ENCODE data around the gene CSMD2.
"Not testable (repeated sequence)": the region's sequence is repeated elsewhere in the genome, so short reads cannot be mapped to it uniquely, and the experiment has no call there.

CSMD2 gene

GRCh38 chr1:34164771-34165391 is at the start of gene CSMD2:
Gene CSMD2 (minus strand): TSS chr1:34165230. CDS start chr1:34165097, 133 bp downstream.
- Histone ChIP-seq H3K27ac (no peak within 1 kb of the TSS), H3K9me3 (no peaks in the 10 kb centered on the region), H3K4me1 (peaks cover 41% of the 10 kb centered on the region), H3K4me3 (peak within 1 kb of the TSS; percentile 69), H3K36me3 (no peaks in the 10 kb centered on the region), H3K4me2 (peak within 1 kb of the TSS; percentile 99), H3K27me3 (peaks cover 87% of the 10 kb centered on the region), H3K9ac (no peak within 1 kb of the TSS; the same call in 1 of the 2 replicates), H4K20me1 (peaks cover 10% of the 10 kb centered on the region)
- TF ChIP-seq Cebpa-rat (IDR thresholded peaks at IDR 0.05): no peak

GRCh38 chr1:34213956-34214355 is 48.9 kb upstream of the CSMD2 start:
- no peaks in the 10 kb centered on the region for H3K4me1 ChIP-seq
- no peaks in the 10 kb centered on the region for H4K20me1 ChIP-seq
- no peak overlapping the region for H3K27ac ChIP-seq
- no peaks in the 10 kb centered on the region for H3K36me3 ChIP-seq
- H3K27me3 ChIP-seq: no peaks in the 10 kb centered on the region
- no peaks in the 10 kb centered on the region for H3K9me3 ChIP-seq
- no peak overlapping the region for H3K4me3 ChIP-seq
- no peak for TF ChIP-seq Cebpa-rat (IDR thresholded peaks at IDR 0.05)
- no peak overlapping the region for H3K4me2 ChIP-seq
- H3K9ac ChIP-seq: no peak overlapping the region

GRCh38 chr1:34212673-34213072 is 47.6 kb upstream of the CSMD2 start:
- no peaks in the 10 kb centered on the region for H3K9me3 ChIP-seq
- no peak overlapping the region for H3K9ac ChIP-seq
- no peak overlapping the region for H3K4me2 ChIP-seq
- no peak for TF ChIP-seq Cebpa-rat (IDR thresholded peaks at IDR 0.05)
- no peaks in the 10 kb centered on the region for H3K4me1 ChIP-seq
- H3K36me3 ChIP-seq: no peaks in the 10 kb centered on the region
- no peak overlapping the region for H3K27ac ChIP-seq
- no peak overlapping the region for H3K4me3 ChIP-seq
- H3K27me3 ChIP-seq: no peaks in the 10 kb centered on the region
- no peaks in the 10 kb centered on the region for H4K20me1 ChIP-seq

DNA sequence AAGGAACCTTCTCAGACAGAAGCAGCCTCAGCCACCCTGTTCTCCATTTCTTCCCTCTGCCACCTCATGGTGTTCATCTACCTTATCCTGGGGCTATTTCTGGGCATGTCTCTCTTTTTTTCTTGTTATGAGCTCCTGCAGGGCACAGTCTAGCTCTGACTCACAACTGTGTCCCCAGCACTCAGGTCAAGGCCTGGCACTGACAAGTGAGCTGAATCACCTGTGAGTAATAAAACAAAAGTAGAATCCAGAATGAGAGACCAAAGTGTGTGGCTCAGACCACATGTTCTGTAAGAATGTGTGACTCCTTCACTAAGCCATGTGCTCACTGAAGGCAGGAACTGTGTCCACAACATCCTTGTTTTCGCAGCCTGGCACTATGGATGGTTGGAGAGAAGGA is 34.9 kb upstream of the CSMD2 start:
- no peaks in the 10 kb centered on the region for H3K9me3 ChIP-seq
- no peaks in the 10 kb centered on the region for H3K27me3 ChIP-seq
- H3K4me2 ChIP-seq: no peak overlapping the region
- H3K36me3 ChIP-seq: no peaks in the 10 kb centered on the region
- H3K4me1 ChIP-seq: peaks cover 12% of the 10 kb centered on the region
- no peak overlapping the region for H3K9ac ChIP-seq
- TF ChIP-seq Cebpa-rat (IDR thresholded peaks at IDR 0.05): no peak
- H3K4me3 ChIP-seq: no peak overlapping the region
- no peaks in the 10 kb centered on the region for H4K20me1 ChIP-seq
- no peak overlapping the region for H3K27ac ChIP-seq

- peaks cover 15% of the 10 kb centered on the region; the same call in 1 of the 2 replicates for H3K9me3 ChIP-seq
- peaks cover 15% of the 10 kb centered on the region for H3K4me1 ChIP-seq
- H3K4me2 ChIP-seq: no peak overlapping the region
- no peaks in the 10 kb centered on the region for H4K20me1 ChIP-seq
- H3K27ac ChIP-seq: no peak overlapping the region
- TF ChIP-seq Cebpa-rat (IDR thresholded peaks at IDR 0.05): no peak
- no peaks in the 10 kb centered on the region for H3K36me3 ChIP-seq
- no peak overlapping the region for H3K9ac ChIP-seq
- H3K4me3 ChIP-seq: no peak overlapping the region
- no peaks in the 10 kb centered on the region for H3K27me3 ChIP-seq
These were observed 27.6 kb upstream of the CSMD2 start for GRCh38 chr1:34192621-34193020.

DNA sequence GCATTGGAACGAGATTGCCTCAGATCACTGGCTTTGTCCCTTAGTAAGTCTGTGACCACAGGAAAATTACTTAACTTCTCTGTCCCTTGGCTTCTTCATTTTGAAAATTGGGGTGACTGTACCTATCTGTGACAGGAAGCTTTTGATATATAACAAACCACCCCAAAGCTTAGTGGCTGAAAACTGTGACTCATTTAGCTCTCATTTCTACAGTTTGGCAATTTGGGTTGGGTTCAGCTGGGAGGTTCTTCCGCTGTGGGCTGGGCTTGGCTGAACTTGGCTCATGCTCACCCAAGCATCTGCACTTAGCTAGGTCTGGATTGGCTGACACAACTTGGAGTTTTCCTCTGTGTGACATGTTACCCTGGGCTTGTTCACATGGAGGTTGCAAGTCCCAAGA is 25.7 kb upstream of the CSMD2 start:
- Histone ChIP-seq H3K4me2 (no peak overlapping the region), H3K4me1 (peaks cover 11% of the 10 kb centered on the region), H3K9ac (no peak overlapping the region), H3K27ac (no peak overlapping the region), H4K20me1 (no peaks in the 10 kb centered on the region), H3K36me3 (no peaks in the 10 kb centered on the region), H3K27me3 (no peaks in the 10 kb centered on the region), H3K9me3 (peaks cover 15% of the 10 kb centered on the region; the same call in 1 of the 2 replicates), H3K4me3 (no peak overlapping the region)
- TF ChIP-seq Cebpa-rat (IDR thresholded peaks at IDR 0.05): no peak

GRCh38 chr1:34188985-34189384 is 24.0 kb upstream of the CSMD2 start:
- no peaks in the 10 kb centered on the region for H3K4me1 ChIP-seq
- H3K4me3 ChIP-seq: no peak overlapping the region

DNA sequence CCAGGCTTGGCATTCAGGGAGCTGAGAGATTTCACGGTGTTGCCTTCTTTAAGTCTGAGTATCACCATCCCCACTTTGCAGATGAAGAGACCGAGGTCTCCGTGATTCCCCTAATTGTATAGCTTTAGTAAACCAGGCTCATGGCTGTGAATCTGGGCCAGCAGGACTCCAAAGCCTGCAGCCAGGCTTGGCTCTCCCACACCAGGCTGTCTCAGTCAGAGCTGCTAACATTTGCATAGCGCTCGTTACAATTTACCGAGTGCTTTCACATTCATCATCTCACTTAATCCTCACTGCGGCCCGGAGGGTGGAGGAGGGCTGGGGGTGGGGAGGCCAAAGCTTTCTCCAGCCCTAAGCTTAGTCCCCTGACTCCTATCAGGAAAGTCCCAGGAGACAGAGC is 23.4 kb upstream of the CSMD2 start:
- no peaks in the 10 kb centered on the region for H3K36me3 ChIP-seq
- no peaks in the 10 kb centered on the region for H3K27me3 ChIP-seq
- no peak for TF ChIP-seq Cebpa-rat (IDR thresholded peaks at IDR 0.05)
- no peak overlapping the region for H3K9ac ChIP-seq
- H3K4me1 ChIP-seq: no peaks in the 10 kb centered on the region
- no peaks in the 10 kb centered on the region for H4K20me1 ChIP-seq
- no peak overlapping the region for H3K4me2 ChIP-seq
- H3K27ac ChIP-seq: no peak overlapping the region
- peaks cover 15% of the 10 kb centered on the region; the same call in 1 of the 2 replicates for H3K9me3 ChIP-seq
- no peak overlapping the region for H3K4me3 ChIP-seq

More at GRCh38 chr1:34188985-34189384, 24.0 kb upstream of the CSMD2 start:
- Histone ChIP-seq H3K9me3 (peaks cover 15% of the 10 kb centered on the region; the same call in 1 of the 2 replicates), H3K27me3 (no peaks in the 10 kb centered on the region), H3K36me3 (no peaks in the 10 kb centered on the region), H3K27ac (no peak overlapping the region), H3K4me2 (no peak overlapping the region), H3K9ac (no peak overlapping the region), H4K20me1 (no peaks in the 10 kb centered on the region)
- no peak for TF ChIP-seq Cebpa-rat (IDR thresholded peaks at IDR 0.05)

- peaks cover 15% of the 10 kb centered on the region; the same call in 1 of the 2 replicates for H3K9me3 ChIP-seq
- no peaks in the 10 kb centered on the region for H4K20me1 ChIP-seq
- no peaks in the 10 kb centered on the region for H3K36me3 ChIP-seq
- H3K9ac ChIP-seq: no peak overlapping the region
- no peak for TF ChIP-seq Cebpa-rat (IDR thresholded peaks at IDR 0.05)
- no peak overlapping the region for H3K4me3 ChIP-seq
- H3K4me1 ChIP-seq: no peaks in the 10 kb centered on the region
- no peaks in the 10 kb centered on the region for H3K27me3 ChIP-seq
- H3K4me2 ChIP-seq: no peak overlapping the region
- no peak overlapping the region for H3K27ac ChIP-seq
These were observed 21.9 kb upstream of the CSMD2 start for GRCh38 chr1:34186741-34187494.

DNA sequence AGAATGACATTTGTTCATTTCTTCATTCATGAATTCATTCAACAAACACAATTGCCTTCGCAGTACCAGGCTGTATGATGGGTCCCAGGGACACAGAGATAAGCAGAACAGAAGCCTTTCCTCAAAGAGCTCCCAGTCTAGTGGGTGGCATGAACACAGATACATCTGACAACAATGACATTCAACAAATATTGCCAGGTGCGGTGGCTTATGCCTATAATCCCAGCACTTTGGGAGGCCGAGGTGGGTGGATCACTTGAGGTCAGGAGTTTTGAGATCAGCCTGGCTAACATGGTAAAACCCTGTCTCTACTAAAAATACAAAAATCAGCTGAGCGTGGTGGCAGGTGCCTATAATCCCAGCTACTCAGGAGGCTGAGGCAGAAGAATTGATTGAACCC is 18.4 kb upstream of the CSMD2 start:
- not testable (repeated sequence) for H3K27me3 ChIP-seq, H3K27ac ChIP-seq, H3K4me2 ChIP-seq, H3K9me3 ChIP-seq, H3K9ac ChIP-seq, H4K20me1 ChIP-seq, H3K4me3 ChIP-seq, H3K36me3 ChIP-seq, H3K4me1 ChIP-seq
